ENCODE data around the gene UFM1.

- TF ChIP-seq CTCF (IDR thresholded peaks at IDR 0.05; ENCODE audit: poor library complexity, severe bottlenecking) (no peak), EP300 (conservative IDR thresholded peaks at IDR 0.05; ENCODE audit: poor library complexity, severe bottlenecking) (no peak), RAD21 (conservative IDR thresholded peaks at IDR 0.05) (no peak), POLR2AphosphoS5 (IDR thresholded peaks at IDR 0.05) (no peak)
Measured at GRCh38 chr13:38340624-38341023, 9.0 kb upstream of the UFM1 start.
